KMS-11 (cell line): Measurements from ENCODE around the gene SGCG.
"Not testable (repeated sequence)": the region's sequence is repeated elsewhere in the genome, so short reads cannot be mapped to it uniquely, and the experiment has no call there.

Experiments used
- H2AFZ ChIP-seq: fragments of 200-600 bp; sonication (generic); 2 replicates; pipeline ENCODE4 v1.6.1; 2016; ENCODE audit warnings: antibody characterized with exemption, mixed run types, low read depth
- H3K27ac ChIP-seq: fragments of 200-600 bp; sonication (generic); 2 replicates; pipeline ENCODE4 v1.6.1; 2016; ENCODE audit warnings: mild to moderate bottlenecking, mixed run types
- H3K27me3 ChIP-seq: fragments of 200-600 bp; sonication (generic); 2 replicates; pipeline ENCODE4 v1.6.1; 2017; ENCODE audit warnings: mild to moderate bottlenecking, low read depth, mixed run types, moderate library complexity; ENCODE audit not compliant: insufficient read depth
- H3K36me3 ChIP-seq: fragments of 200-600 bp; sonication (generic); 2 replicates; pipeline ENCODE4 v1.6.1; 2017; ENCODE audit warnings: mild to moderate bottlenecking, mixed run types; ENCODE audit not compliant: insufficient read depth
- H3K4me1 ChIP-seq: fragments of 200-600 bp; sonication (generic); 2 replicates; pipeline ENCODE4 v1.6.1; 2016; ENCODE audit warnings: mild to moderate bottlenecking, low read depth, mixed run types; ENCODE audit not compliant: poor library complexity, severe bottlenecking
- H3K4me2 ChIP-seq: fragments of 200-600 bp; sonication (generic); 2 replicates; pipeline ENCODE4 v1.7.0; 2016; ENCODE audit warnings: mild to moderate bottlenecking, mixed run types
- H3K4me3 ChIP-seq: fragments of 200-600 bp; sonication (generic); IDR thresholded peaks from 2 replicates; pipeline ENCODE4 v1.6.1; 2017; ENCODE audit warnings: low read depth, low read length, mixed read lengths; ENCODE audit not compliant: insufficient read depth
- H3K79me2 ChIP-seq: fragments of 200-600 bp; sonication (generic); 2 replicates; pipeline ENCODE4 v1.6.1; 2016; ENCODE audit warnings: low read depth, mixed run types; ENCODE audit not compliant: insufficient read depth
- H3K9ac ChIP-seq: fragments of 200-600 bp; sonication (generic); 2 replicates; pipeline ENCODE4 v1.6.1; 2016; ENCODE audit warnings: mild to moderate bottlenecking, mixed run types
- H4K20me1 ChIP-seq: fragments of 200-600 bp; sonication (generic); 2 replicates; pipeline ENCODE4 v1.6.1; 2016; ENCODE audit warnings: mild to moderate bottlenecking, mixed run types; ENCODE audit not compliant: insufficient read depth
- CTCF ChIP-seq: fragments of 200-600 bp; sonication (generic); conservative IDR thresholded peaks from 2 replicates; pipeline ENCODE4 v1.6.1; 2017; ENCODE audit warnings: low read depth, mild to moderate bottlenecking, antibody characterized with exemption, low read length, moderate library complexity, mixed read lengths

SGCG gene

GRCh38 chr13:23288564-23288963 is 107.8 kb downstream of the SGCG start:
- Histone ChIP-seq H3K27me3 (no peaks in the 10 kb centered on the region), H2AFZ (no peak overlapping the region), H3K36me3 (no peaks in the 10 kb centered on the region), H3K79me2 (no peaks in the 10 kb centered on the region), H4K20me1 (no peaks in the 10 kb centered on the region), H3K4me1 (no peaks in the 10 kb centered on the region), H3K9ac (no peak overlapping the region), H3K4me3 (no peak overlapping the region), H3K27ac (no peak overlapping the region), H3K4me2 (no peak overlapping the region)
- no peak for TF ChIP-seq CTCF

GRCh38 chr13:23288995-23289394 is 108.2 kb downstream of the SGCG start:
- Histone ChIP-seq H3K27me3 (no peaks in the 10 kb centered on the region), H3K4me1 (no peaks in the 10 kb centered on the region), H3K4me2 (no peak overlapping the region), H3K36me3 (no peaks in the 10 kb centered on the region), H4K20me1 (no peaks in the 10 kb centered on the region), H3K27ac (no peak overlapping the region), H3K79me2 (no peaks in the 10 kb centered on the region), H2AFZ (no peak overlapping the region), H3K9ac (no peak overlapping the region), H3K4me3 (no peak overlapping the region)
- TF ChIP-seq CTCF, result no peak

GRCh38 chr13:23289917-23290357 is 109.2 kb downstream of the SGCG start:
- no peak overlapping the region for H3K9ac ChIP-seq
- no peaks in the 10 kb centered on the region for H4K20me1 ChIP-seq
- H3K27me3 ChIP-seq, result no peaks in the 10 kb centered on the region
- no peaks in the 10 kb centered on the region for H3K79me2 ChIP-seq
- H2AFZ ChIP-seq, result no peak overlapping the region
- no peak overlapping the region for H3K4me2 ChIP-seq
- no peak overlapping the region for H3K27ac ChIP-seq
- no peak for TF ChIP-seq CTCF
- no peak overlapping the region for H3K4me3 ChIP-seq
- H3K36me3 ChIP-seq, result no peaks in the 10 kb centered on the region
- H3K4me1 ChIP-seq, result no peaks in the 10 kb centered on the region

- TF ChIP-seq CTCF, result no peak
- no peak overlapping the region for H2AFZ ChIP-seq
- H3K27ac ChIP-seq, result no peak overlapping the region
- no peaks in the 10 kb centered on the region for H3K79me2 ChIP-seq
- H3K4me3 ChIP-seq, result no peak overlapping the region
- H4K20me1 ChIP-seq, result no peaks in the 10 kb centered on the region
- H3K27me3 ChIP-seq, result no peaks in the 10 kb centered on the region
- H3K36me3 ChIP-seq, result no peaks in the 10 kb centered on the region
- H3K4me1 ChIP-seq, result no peaks in the 10 kb centered on the region
- no peak overlapping the region for H3K4me2 ChIP-seq
- no peak overlapping the region for H3K9ac ChIP-seq
These were observed 111.8 kb downstream of the SGCG start for GRCh38 chr13:23292586-23292985.

- not testable (repeated sequence) for H3K4me2 ChIP-seq, H3K4me1 ChIP-seq, H3K27me3 ChIP-seq, H3K4me3 ChIP-seq, H2AFZ ChIP-seq, H3K36me3 ChIP-seq, H3K9ac ChIP-seq, H3K27ac ChIP-seq, H3K79me2 ChIP-seq, H4K20me1 ChIP-seq
These were observed 134.1 kb downstream of the SGCG start for GRCh38 chr13:23314837-23315236.
